H7 (cell line): ENCODE results near the gene ATPAF1. TPM values are rescaled to one million over a fixed set of nuclear protein-coding genes. Genes with fewer than 3 reads are reported as not detected.

Source experiments
- DNase-seq: peaks from one replicate; pipeline ENCODE4 v3.0.0; 2012
- H3K27me3 ChIP-seq: 2 replicates; pipeline ENCODE4 v1.6.0; 2011; ENCODE audit warnings: mild to moderate bottlenecking, low read length; ENCODE audit not compliant: control insufficient read depth, insufficient read depth
- H3K36me3 ChIP-seq: replicated peaks from 2 replicates; pipeline ENCODE4 v1.5.1; 2011; ENCODE audit warnings: low read length; ENCODE audit not compliant: control insufficient read depth, insufficient read depth
- H3K4me3 ChIP-seq: 2 replicates; pipeline ENCODE4 v1.5.1; 2011; ENCODE audit warnings: low read depth, mild to moderate bottlenecking, control low read depth, low read length, moderate library complexity; ENCODE audit not compliant: insufficient read depth
- total RNA-seq: library from RNA; depleted of rRNA; stranded (reverse); fragments of >200 nt; shearing (Covaris generic); gene quantifications from 2 replicates; pipeline ENCODE4 v1.2.3, GENCODE V29; 2014

The ATPAF1 gene
- total RNA-seq, 1 experiment from 2014 or later: 105 TPM

DNA sequence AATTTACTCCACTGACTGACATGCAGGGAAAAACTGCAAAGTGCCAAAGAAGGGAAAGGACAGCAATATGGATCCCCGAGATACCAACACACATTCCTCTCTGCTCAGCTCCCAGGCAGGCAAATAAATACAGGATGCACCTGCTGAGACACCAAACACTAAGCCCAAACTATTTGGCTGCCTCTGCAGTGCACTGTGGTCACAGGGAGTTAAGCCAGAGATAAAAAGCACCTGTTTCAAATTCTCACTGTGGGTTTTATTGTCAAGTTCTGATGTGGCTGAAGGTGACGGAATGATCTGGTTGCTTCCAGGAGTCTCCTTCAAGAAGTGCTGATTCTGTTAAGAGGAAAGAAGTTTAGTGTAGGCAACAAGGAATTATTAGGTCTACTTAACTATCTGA, 21.2 kb upstream of the ATPAF1 start:
- no peaks in the 10 kb centered on the region for H3K27me3 ChIP-seq
- no peak for DNase-seq
- peaks cover 33% of the 10 kb centered on the region for H3K36me3 ChIP-seq
- H3K4me3 ChIP-seq: no peak overlapping the region

DNA sequence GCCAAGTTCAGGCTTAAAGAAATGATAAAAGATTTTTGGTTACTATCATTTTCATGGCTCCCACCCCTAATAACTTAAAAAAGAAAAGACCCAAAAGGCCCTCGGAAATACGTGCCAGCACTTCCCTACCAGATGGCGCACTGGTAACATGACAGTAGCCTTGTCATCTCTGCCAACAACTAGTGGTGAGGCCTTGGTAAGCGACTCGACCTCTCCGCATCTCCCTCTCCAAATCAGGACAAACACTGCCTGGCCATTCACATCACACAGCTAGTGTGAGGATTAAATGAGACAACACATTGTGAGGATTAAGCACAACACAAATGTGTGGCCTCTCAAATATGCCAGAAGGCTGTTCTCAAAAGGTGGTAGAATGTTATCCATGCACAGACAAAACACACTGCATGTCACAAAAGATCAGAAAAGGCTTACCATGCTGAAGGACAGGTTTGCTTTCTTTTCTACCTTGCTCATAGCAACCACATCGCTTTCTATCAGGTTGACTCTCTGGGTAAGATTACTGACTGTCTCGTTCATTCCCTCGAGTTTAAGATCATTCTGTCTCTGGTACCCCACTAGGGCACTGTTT, 19.9 kb upstream of the ATPAF1 start:
- no peak for DNase-seq
- no peaks in the 10 kb centered on the region for H3K27me3 ChIP-seq
- no peak overlapping the region for H3K4me3 ChIP-seq
- H3K36me3 ChIP-seq: peaks cover 41% of the 10 kb centered on the region

DNA sequence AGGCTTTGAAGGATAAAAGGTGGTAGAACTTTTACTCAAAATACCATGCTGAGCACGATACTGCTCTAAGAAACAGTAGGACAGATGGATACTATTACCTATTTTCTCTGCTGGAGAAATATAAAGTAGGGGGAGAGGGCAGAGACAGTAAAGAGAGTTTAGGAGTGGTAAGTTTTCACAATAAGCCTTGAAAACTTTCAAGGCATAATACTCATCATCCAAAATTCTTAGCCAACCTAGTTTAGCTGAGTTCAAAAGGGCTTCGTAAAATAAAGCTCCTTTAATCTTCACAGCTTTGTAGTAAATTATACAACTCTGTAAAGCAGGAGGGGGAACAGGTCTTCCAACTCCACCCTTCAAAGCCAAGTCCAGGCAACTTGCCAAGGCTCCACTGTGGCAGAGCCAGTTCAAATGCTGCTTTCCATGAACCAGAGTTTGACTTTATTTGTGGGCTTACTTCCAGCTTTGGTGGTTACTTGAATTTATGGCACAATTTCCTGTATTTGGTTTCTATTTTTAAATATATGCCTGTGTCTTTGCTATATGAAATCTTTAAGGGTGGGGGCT, 19.0 kb upstream of the ATPAF1 start:
- H3K4me3 ChIP-seq: no peak overlapping the region
- peaks cover 41% of the 10 kb centered on the region for H3K36me3 ChIP-seq
- H3K27me3 ChIP-seq: no peaks in the 10 kb centered on the region
- no peak for DNase-seq

DNA sequence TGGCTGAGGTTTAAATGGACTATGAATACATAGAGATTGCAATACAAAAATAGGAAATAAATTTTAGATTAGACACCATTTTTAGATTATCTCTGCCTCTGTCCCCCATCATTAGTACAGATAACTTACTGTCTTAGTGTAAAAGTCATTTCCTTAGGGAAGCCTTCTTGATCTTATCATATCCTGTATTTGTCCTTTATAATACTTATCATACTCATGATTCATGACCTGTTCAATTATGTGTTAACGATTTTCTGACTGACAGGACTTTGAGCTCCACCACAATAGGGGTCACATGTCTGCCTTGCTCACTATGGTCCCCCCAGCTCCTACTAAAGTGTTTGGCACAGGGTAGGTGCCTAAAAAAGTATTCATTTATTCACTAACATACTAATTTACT, 18.1 kb upstream of the ATPAF1 start:
- no peak for DNase-seq
- Histone ChIP-seq H3K27me3 (no peaks in the 10 kb centered on the region), H3K36me3 (peaks cover 40% of the 10 kb centered on the region), H3K4me3 (no peak overlapping the region)

DNA sequence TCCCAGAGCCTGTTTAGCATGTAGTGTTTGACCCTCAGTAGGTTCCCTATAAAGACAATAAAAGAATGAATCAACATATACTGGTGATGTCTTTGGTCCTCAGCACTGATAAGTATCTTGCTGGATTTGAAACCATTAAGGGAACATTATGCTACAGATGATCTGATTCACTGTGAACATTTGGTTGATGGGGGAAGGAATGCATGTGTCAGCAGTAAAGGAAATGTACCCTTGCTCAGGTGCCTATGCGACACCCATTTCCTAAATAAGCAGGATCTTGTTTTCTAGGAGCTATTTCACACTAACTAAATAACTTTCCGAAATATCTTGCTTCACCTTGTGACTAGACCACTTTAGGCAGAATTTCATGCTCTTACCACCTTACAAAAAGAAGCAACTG, 16.5 kb upstream of the ATPAF1 start:
- Histone ChIP-seq H3K27me3 (no peaks in the 10 kb centered on the region), H3K4me3 (no peak overlapping the region), H3K36me3 (peaks cover 30% of the 10 kb centered on the region)
- DNase-seq: no peak

DNA sequence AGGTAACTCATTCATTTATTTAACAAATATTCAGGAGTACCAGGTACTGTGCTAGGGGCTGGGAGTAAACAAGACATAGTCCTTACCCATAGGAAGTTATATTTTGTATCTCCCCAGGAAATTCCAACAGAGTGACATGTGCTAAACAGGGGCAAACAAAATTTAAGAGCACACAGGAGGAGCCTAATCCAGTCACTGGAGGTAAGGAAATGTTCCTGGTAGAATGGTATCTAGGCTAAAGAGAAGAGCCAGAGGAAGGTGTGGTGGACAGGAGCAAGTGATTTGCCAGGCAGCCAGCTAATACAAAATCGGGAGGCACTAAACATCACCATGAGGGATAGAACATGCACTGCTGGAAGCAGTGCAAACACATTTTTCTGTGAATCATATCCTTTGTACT, 13.9 kb upstream of the ATPAF1 start:
- DNase-seq: no peak

DNA sequence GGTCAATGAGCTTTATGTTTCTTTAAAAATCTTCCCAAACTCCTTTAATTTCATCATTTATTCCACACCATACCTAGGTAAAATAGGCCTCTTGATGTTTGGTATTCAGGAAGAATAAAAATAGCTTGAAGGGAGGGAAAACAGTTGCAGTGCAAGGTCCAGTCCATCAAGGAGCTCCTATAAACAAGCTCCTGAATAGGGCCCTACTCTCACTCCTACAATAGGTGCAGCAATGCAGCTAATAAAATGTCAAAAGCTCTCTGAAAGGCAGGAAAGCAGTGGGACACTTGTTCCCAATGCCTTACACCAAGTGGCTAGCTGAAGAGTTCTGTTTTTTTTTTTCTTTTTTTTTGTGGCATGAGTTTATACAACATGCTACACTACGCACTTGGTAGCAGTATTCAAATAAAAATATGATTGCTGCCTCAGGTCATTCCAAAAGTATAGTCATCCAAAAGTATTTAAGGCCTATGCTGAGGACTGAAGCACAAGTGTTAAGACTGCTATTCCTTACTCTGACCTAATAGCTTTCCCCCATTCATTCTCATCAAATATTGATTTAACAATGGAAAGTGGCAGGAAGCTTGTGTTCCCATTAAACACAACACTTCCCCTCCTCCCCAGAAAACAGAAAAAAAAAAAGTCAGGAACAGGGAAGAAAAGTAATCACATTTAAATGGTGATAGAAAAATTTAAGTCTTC, 13.3 kb upstream of the ATPAF1 start:
- peaks cover 19% of the 10 kb centered on the region for H3K36me3 ChIP-seq
- H3K4me3 ChIP-seq: no peak overlapping the region
- DNase-seq: no peak
- H3K27me3 ChIP-seq: no peaks in the 10 kb centered on the region

More for the DNA sequence above, 13.9 kb upstream of the ATPAF1 start:
- H3K36me3 ChIP-seq: peaks cover 20% of the 10 kb centered on the region
- no peak overlapping the region for H3K4me3 ChIP-seq
- H3K27me3 ChIP-seq: no peaks in the 10 kb centered on the region

DNA sequence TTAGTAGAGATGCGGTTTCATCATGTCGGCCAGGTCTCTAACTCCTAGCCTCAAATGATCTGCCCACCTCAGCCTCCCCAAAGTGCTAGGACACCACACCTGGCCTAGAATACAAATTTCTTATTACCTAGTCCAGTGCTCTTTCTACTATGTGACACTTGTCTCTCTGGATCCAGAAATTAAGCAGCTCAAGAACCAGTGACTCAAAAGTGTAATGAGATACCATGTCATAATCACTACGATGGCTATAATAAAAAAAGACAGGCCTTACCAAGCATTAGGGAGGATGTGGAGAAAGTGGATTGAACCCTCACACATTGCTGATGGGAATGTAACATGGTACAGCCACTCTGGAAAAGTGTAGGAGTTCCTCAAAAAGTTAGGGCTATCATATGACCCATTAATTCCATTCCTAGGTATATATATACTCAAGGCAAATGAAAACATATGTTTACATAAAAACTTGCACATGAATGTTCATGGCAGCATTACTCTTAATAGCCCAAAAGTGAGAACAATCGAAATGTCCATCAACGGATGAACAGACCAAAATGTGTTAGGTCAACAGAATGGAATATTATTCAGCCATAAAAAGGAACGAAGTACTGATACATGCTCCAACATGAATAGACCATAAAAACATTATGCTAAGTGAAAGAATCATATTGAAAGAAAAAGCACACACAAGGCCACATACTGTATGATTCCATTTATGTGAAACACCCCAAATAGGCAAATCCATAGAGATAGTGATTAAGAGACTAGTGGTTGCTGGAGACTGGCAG, 11.8 kb upstream of the ATPAF1 start:
- H3K36me3 ChIP-seq: peaks cover 19% of the 10 kb centered on the region
- DNase-seq: no peak
- H3K4me3 ChIP-seq: no peak overlapping the region
- no peaks in the 10 kb centered on the region for H3K27me3 ChIP-seq

DNA sequence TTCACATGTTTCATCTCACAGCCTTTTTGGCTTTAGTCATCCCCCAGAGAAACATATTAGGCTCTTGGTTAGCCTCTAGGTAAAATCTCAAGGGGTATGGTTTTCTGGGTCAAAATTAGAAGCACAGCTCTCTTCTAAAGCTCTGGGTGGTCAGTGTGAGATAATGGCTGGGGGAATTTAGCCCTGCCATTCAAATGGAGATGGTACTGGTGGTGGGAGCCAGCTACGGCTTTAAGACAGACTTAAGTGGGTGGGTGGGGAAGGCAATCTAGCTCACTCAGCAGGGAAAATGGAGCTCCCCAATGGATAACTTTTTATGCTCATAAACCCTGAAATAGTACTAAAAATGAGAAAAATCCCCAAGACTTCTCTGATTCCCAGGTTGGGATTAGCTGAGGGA, 9.2 kb upstream of the ATPAF1 start:
- Histone ChIP-seq H3K4me3 (no peak overlapping the region), H3K27me3 (no peaks in the 10 kb centered on the region), H3K36me3 (peaks cover 6% of the 10 kb centered on the region)
- no peak for DNase-seq

DNA sequence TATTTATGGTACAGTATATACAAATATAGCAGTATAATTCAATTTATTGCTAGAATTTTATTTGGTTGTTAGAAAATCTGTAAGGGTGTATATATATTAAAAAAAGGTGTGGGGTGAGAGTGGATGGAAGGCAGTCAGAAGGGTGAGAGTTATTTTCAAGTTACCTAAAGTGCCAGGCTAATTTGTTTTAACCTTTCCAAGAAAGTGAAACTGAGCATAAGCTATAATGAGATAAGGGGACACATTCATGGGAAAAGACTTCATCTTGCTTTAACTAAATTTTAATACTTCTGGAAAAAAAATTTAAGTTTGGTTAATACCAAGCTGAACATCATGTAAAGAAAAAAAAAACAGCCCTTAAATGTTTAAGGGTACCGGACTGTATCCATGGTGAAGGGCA, 8.4 kb upstream of the ATPAF1 start:
- no peak for DNase-seq
- H3K36me3 ChIP-seq: peaks cover 4% of the 10 kb centered on the region
- no peaks in the 10 kb centered on the region for H3K27me3 ChIP-seq
- H3K4me3 ChIP-seq: no peak overlapping the region

DNA sequence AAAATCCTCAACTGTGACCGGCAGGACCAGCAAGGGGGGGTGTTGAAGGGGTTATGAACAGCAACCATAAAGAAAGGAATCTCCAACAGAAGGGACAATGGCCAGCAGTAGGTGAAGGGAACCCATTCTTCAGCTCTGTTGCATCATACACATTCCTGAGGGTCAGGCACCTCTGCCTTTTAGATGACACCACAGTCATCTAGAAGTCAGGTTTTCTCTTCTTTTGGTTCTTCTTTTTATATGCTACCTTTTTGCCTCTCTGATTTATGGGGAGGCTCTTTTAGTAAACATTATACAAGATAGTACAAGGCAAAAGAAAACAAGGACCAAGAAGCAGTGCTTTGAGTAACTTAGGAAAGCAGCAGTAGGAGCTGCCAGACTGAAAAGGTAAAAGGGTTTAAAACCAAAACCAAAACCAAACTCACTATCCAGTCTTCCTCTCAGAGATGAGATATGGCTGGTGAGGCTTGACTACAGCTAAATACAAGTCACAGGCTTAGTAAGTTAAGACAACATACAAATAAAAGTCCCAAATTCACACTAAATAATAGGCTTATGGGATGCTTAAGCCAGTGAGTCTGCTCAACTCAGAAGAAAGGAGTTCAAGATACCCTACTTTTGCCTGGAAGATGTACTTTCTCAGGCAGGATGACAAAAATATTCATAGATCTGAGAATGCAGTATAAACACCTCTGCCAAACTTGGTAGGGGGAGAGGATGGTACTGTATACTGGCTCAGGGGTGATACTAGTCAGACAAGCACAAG, 7.6 kb upstream of the ATPAF1 start:
- DNase-seq: no peak
- no peak overlapping the region for H3K4me3 ChIP-seq
- H3K36me3 ChIP-seq: peaks cover 3% of the 10 kb centered on the region; the same call in 1 of the 2 replicates
- H3K27me3 ChIP-seq: no peaks in the 10 kb centered on the region; the same call in 1 of the 2 replicates

DNA sequence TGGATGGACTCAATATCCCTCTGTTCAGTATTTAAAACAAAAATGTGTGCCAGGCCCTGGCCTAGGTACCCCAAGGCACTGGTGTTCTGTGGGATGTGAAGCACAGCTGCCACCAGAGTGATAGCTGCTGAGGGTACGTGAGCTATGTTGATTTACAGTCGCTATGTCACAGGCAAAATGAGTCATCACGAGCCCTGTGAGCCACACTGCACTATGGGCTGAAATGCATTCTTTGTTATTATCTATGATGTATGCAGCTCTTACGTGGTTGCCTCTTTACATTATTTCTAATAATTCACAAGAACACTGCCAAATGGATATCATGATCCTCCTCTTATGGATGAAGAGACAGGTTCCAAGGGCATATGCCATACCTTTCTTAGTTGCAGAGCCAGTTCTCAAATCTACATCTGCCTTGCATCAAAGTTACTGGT, 5.6 kb upstream of the ATPAF1 start:
- H3K4me3 ChIP-seq: no peak overlapping the region
- DNase-seq: no peak
- no peaks in the 10 kb centered on the region; the same call in 1 of the 2 replicates for H3K27me3 ChIP-seq
- H3K36me3 ChIP-seq: peaks cover 2% of the 10 kb centered on the region; the same call in 1 of the 2 replicates

DNA sequence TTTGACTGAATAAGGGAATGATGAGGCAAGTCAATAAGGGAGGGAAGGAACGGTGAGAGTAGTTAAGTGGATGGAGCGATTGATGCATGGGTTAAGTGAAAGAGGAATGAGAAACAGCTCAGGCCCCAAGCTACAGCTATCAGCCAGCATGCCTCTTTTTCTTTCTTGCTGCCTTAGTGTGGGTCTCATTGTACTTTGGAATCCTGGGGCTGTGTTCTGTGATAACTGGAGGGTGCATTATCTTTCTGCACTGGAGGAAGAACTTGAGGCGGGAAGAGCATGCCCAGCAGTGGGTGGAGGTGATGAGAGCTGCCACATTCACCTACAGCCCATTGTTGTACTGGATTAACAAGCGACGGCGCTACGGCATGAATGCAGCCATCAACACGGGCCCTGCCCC, 4.5 kb upstream of the ATPAF1 start:
- Histone ChIP-seq H3K27me3 (no peaks in the 10 kb centered on the region; the same call in 1 of the 2 replicates), H3K4me3 (no peak overlapping the region)
- DNase-seq: no peak

DNA sequence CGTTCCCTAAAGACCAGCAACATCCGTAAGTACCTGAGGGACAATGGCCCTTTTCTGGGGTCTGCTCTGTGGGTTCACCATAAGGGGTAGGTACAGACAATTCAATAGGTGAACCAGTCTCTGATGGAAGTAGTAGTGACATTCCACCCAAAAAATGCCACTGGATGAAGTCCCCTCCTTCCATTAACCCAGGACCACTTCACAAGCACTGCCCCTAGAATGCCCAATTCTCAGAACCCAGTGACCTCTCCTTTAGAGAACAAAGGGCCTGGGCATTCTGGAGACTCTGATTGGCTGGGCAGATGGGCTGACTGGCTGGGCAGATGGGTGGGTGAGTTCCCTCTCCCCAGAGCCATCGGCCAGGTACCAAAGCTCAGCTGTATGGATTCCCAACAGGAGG, 3.4 kb upstream of the ATPAF1 start, which contains the start of gene TEX38:
TEX38 (plus strand) TSS at position 301 of the 400 bp plus-strand sequence; CDS start at position 382, 81 bp downstream.
- Histone ChIP-seq H3K4me3 (no peak within 1 kb of the TSS), H3K36me3 (no peaks in the 10 kb centered on the region; the same call in 1 of the 2 replicates), H3K27me3 (no peaks in the 10 kb centered on the region; the same call in 1 of the 2 replicates)
- no peak for DNase-seq

More for the DNA sequence above, 4.5 kb upstream of the ATPAF1 start:
- no peaks in the 10 kb centered on the region; the same call in 1 of the 2 replicates for H3K36me3 ChIP-seq
